Spleen (tissue), 11 donors: ENCODE results near the gene EIF4H. TPM values are rescaled to one million over a fixed set of nuclear protein-coding genes. Genes with fewer than 3 reads are reported as not detected.
"Not testable (repeated sequence)": the region's sequence is repeated elsewhere in the genome, so short reads cannot be mapped to it uniquely, and the experiment has no call there.

Experiments
- DNase-seq: peaks from one replicate; pipeline ENCODE4 v3.0.0-alpha.2; 2020
- H3K27ac ChIP-seq, 8 donors: fragments of 200-600 bp; sonication (generic) in 7 of 8; 1 replicate in 4 of 8; 2 replicates in 4 of 8; pipeline versions ENCODE4 v1.5.0 to v1.8.0; 2016 to 2021; ENCODE audit warnings: inconsistent platforms in 4 of 8, mild to moderate bottlenecking in 4 of 8, moderate library complexity in 1 of 8
- H3K27me3 ChIP-seq, 7 donors: fragments of 200-600 bp; sonication (generic) in 6 of 7; replicated peaks in 1 of 7; 1 replicate in 4 of 7; 2 replicates in 3 of 7; pipeline versions ENCODE4 v1.5.0 to v1.8.0; 2016 to 2021; ENCODE audit warnings: inconsistent platforms in 3 of 7, mild to moderate bottlenecking in 1 of 7
- H3K36me3 ChIP-seq, 6 donors: fragments of 200-600 bp; sonication (generic) in 5 of 6; 1 replicate in 4 of 6; 2 replicates in 2 of 6; pipeline versions ENCODE4 v1.5.0 to v1.8.0; 2016 to 2021; ENCODE audit warnings: inconsistent platforms in 2 of 6
- H3K4me1 ChIP-seq, 6 donors: fragments of 200-600 bp; sonication (generic) in 5 of 6; 1 replicate in 3 of 6; 2 replicates in 3 of 6; pipeline versions ENCODE4 v1.5.0 to v1.8.0; 2016 to 2021; ENCODE audit warnings: inconsistent platforms in 3 of 6
- H3K4me3 ChIP-seq, 8 donors: fragments of 200-600 bp; sonication (generic) in 7 of 8; 1 replicate in 4 of 8; 2 replicates in 4 of 8; pipeline versions ENCODE4 v1.5.0 to v1.8.0; 2016 to 2021; ENCODE audit warnings: inconsistent platforms in 4 of 8, mild to moderate bottlenecking in 4 of 8, moderate library complexity in 2 of 8
- H3K9me3 ChIP-seq, 8 donors: fragments of 200-600 bp; sonication (generic) in 7 of 8; 1 replicate in 4 of 8; 2 replicates in 4 of 8; pipeline versions ENCODE4 v1.5.0 to v1.8.0; 2016 to 2021; ENCODE audit warnings: inconsistent platforms in 4 of 8
- CTCF ChIP-seq, 11 experiments: fragments of 200-600 bp in 7 of 11; fragments of 450-650 bp in 4 of 11; sonication (generic) in 4 of 11; IDR thresholded peaks in 8 of 11; conservative IDR thresholded peaks in 3 of 11; 1 replicate in 7 of 11; 2 replicates in 4 of 11; pipeline versions ENCODE4 v1.4.0 to v1.8.0; 2016 to 2021; ENCODE audit warnings: antibody characterized with exemption in 11 of 11, inconsistent platforms in 4 of 11, mild to moderate bottlenecking in 1 of 11
- POLR2A ChIP-seq, 3 donors: fragments of 450-650 bp; IDR thresholded peaks; one replicate each; pipeline ENCODE4 v1.5.1; 2017; ENCODE audit warnings: antibody characterized with exemption in 3 of 3, mild to moderate bottlenecking in 1 of 3
- POLR2AphosphoS5 ChIP-seq, 3 donors: sonication (generic); formaldehyde crosslinking; IDR thresholded peaks; one replicate each; pipeline ENCODE4 v1.5.1; 2017; ENCODE audit warnings: antibody characterized with exemption in 3 of 3
- WGBS, 5 donors: extraction: QIAGEN DNeasy Blood & Tissue Kit in 3 of 5; methylation state at CpG; one replicate each; pipeline versions ENCODE4 v1.1.5 to v1.1.7; 2013 to 2018; 5-methylcytosine and 5-hydroxymethylcytosine counted together
- intact Hi-C: fragments of 100-400 bp; cut with DNase I; formaldehyde crosslinking; loops from one replicate; pipeline ENCODE4 v1.15.0; 2023; ENCODE audit warnings: low total_unique reads
- polyA plus RNA-seq, 3 donors: library from polyadenylated mRNA; stranded (reverse); fragments of 200-250 nt; gene quantifications; one replicate each; pipeline ENCODE4 v1.2.1, GENCODE V29; 2013
- total RNA-seq, 7 donors: library from RNA; depleted of rRNA in 3 of 7; stranded (reverse); fragments of >200 nt in 3 of 7; fragmentation: NEBNext Ultra II Directional in 4 of 7; extraction: Animal tissue kit (Norgen Biotek cat#: 25700) in 4 of 7; gene quantifications; one replicate each; pipeline versions ENCODE4 v1.1.0 to v1.2.1, GENCODE V29; 2016 to 2021
- donor health status: healthy with polysubstance abuse.
- donor health status: DM: no; HTN: no; CAD: no; lungs with moderate emphysema.
- donor health status: DM: no; HTN: no; CAD: no.
- donor health status: Bipolar disorder and iron deficiency.
- donor health status: healthy.
- donor health status: DM: no; HTN: no; CAD: no.
- donor health status: DM: yes; HTN: yes; CAD: no.

Gene EIF4H
- total and polyA plus RNA-seq, 10 donors = 75.5 to 224 (median 185) TPM

DNA sequence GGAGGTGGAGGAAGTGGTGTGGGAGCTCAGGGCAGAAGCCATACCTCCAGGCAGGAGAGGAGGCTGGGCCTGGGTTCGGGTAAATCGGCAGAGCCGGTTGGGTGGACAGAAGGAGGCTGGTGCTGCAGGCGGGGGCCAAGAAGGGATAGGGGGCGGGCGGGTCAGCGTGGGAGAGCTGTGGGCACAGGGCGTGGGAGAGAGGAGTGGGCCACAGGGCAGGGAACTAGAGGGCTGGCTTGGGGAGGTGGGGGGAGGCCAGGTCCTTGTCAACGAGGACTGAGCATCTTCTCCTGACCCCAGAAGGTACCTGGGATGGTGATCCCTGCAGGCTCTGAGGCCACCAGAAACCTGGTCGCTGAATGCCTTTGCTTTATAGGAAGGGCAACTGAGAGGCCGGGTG is 47.6 kb downstream of the EIF4H start:
- peaks cover 8 to 81% (median 49%) of the 10 kb centered on the region in 6 donors for H3K4me1 ChIP-seq
- intact Hi-C loops = no loop called here
- H3K27ac ChIP-seq = no peak overlapping the region
- H3K36me3 ChIP-seq = peaks cover 0 to 89% (median 24%) of the 10 kb centered on the region in 6 donors
- TF ChIP-seq POLR2A (IDR thresholded peaks at IDR 0.05) = no peak
- peak in 1 of 3 donors; percentile 26 for TF ChIP-seq POLR2AphosphoS5 (IDR thresholded peaks at IDR 0.05)
- no peak for TF ChIP-seq CTCF (IDR thresholded peaks at IDR 0.05 in 8 of 11, conservative IDR thresholded peaks at IDR 0.05 in 3 of 11)
- H3K27me3 ChIP-seq = no peaks in the 10 kb centered on the region
- no peaks in the 10 kb centered on the region for H3K9me3 ChIP-seq
- H3K4me3 ChIP-seq = no peak overlapping the region
- 90 to 95% (median 92%) methylated on average over 10 to 11 of the region's 11 CpGs for WGBS, 5 donors
- no peak for DNase-seq

DNA sequence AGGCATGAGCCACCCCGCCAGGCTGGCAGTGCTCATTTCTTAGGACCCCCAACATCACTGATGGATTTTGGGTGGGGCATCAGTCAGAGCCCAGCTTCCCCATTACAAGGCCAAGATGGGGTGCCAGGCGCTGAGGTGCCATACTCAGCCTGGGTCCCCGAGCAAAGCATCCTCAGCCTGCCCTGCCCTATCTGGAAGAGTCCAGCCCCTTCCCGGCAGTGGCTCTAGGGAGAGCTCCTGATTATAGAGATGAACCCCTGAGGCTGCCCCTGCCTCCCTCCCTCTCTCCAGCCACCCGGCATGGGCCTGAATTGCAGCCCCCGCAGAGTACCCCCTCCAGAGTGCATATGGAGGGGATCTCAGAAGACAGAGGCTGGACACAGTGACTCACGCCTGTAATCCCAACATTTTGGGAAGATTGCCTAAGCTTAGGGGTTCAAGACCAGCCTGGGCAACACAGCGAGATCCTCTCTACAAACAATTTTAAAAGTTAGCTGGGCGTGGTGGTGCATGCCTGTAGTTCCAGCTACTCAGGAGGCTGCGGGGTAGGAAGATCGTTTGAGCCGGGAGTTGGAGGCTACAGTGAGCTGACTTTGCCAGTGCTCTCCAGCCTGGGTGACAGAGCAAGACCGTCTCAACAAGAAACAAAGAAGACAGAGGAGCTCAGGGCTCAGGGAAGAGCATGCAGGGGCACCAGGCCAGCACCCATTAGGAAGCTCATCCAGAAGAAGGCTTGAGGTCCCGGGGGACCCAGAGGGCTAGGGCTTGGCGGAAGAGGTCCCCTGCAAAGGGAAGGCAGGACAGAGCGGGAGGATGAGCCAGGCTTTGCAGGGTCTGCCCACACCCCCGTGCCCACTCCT is 48.9 kb downstream of the EIF4H start:
- intact Hi-C loops = no loop called here
- no peak overlapping the region for H3K4me3 ChIP-seq
- TF ChIP-seq POLR2AphosphoS5 (IDR thresholded peaks at IDR 0.05) = peak in 2 of 3 donors; percentile 10 to 46
- TF ChIP-seq CTCF (IDR thresholded peaks at IDR 0.05 in 8 of 11, conservative IDR thresholded peaks at IDR 0.05 in 3 of 11) = no peak
- TF ChIP-seq POLR2A (IDR thresholded peaks at IDR 0.05) = no peak
- no peaks in the 10 kb centered on the region for H3K9me3 ChIP-seq
- no peaks in the 10 kb centered on the region for H3K27me3 ChIP-seq
- 79 to 88% (median 84%) methylated on average over 13 to 17 of the region's 17 CpGs for WGBS, 5 donors
- H3K4me1 ChIP-seq = peaks cover 0 to 80% (median 45%) of the 10 kb centered on the region in 6 donors
- no peak for DNase-seq
- peaks cover 0 to 91% (median 24%) of the 10 kb centered on the region in 6 donors for H3K36me3 ChIP-seq
- H3K27ac ChIP-seq = peak overlapping the region in 3 of 8 donors; percentile 14 to 38 (median 26)

DNA sequence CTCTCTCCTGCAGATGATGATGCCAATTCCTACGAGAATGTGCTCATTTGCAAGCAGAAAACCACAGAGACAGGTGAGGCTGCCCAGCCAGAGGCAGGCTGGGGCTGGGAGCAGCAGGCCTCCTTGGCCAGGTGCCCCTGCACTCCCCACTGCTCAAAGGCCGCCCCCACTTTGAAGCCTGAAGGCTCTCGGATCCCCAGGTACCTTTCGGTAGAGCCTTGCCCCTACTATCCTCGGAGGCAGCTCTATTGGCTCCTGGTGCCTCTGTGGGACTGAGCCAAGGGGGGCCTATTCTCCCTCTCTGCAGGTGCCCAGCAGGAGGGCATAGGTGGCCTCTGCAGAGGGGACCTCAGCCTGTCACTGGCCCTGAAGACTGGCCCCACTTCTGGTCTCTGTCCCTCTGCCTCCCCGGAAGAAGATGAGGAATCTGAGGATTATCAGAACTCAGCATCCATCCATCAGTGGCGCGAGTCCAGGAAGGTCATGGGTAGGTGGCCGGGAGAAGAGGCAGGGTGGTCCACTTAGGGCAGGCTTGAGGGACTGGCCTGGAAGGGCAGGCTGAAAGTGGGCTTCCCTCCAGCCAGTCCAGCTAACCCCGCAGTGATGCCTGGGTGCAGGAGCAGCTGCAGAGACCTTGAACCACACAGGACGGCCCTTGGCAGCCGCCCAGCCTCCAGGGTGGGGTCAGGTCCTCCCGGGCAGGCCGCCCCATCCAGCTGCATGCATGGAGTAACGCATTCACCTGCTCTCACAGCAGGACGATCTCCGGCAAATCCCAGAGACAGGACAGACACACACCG is 49.8 kb downstream of the EIF4H start:
- intact Hi-C loops = no loop called here
- H3K4me3 ChIP-seq = no peak overlapping the region
- no peak for DNase-seq
- TF ChIP-seq POLR2A (IDR thresholded peaks at IDR 0.05) (no peak), POLR2AphosphoS5 (IDR thresholded peaks at IDR 0.05) (peak; percentile 12 to 69 (median 46))
- H3K4me1 ChIP-seq = peaks cover 0 to 81% (median 41%) of the 10 kb centered on the region in 6 donors
- H3K27me3 ChIP-seq = no peaks in the 10 kb centered on the region
- peaks cover 0 to 92% (median 24%) of the 10 kb centered on the region in 6 donors for H3K36me3 ChIP-seq
- 71 to 78% (median 75%) methylated on average over 8 to 18 of the region's 18 CpGs for WGBS, 5 donors
- H3K9me3 ChIP-seq = no peaks in the 10 kb centered on the region
- peak overlapping the region in 3 of 8 donors; percentile 14 to 38 (median 26) for H3K27ac ChIP-seq

- H3K4me3 ChIP-seq = no peak overlapping the region
- DNase-seq = no peak
- H3K27ac ChIP-seq = peak overlapping the region in 3 of 8 donors; percentile 38 to 88 (median 78)
- H3K9me3 ChIP-seq = no peaks in the 10 kb centered on the region
- peaks cover 0 to 82% (median 42%) of the 10 kb centered on the region in 6 donors for H3K4me1 ChIP-seq
- H3K27me3 ChIP-seq = no peaks in the 10 kb centered on the region
- intact Hi-C loops = no loop called here
- no peak for TF ChIP-seq POLR2A (IDR thresholded peaks at IDR 0.05)
- TF ChIP-seq POLR2AphosphoS5 (IDR thresholded peaks at IDR 0.05) = peak in 1 of 3 donors; percentile 10
- peaks cover 0 to 94% (median 24%) of the 10 kb centered on the region in 6 donors for H3K36me3 ChIP-seq
- WGBS, 5 donors = 91 to 94% (median 93%) methylated on average over 10 to 12 of the region's 12 CpGs
These were observed 50.3 kb downstream of the EIF4H start for GRCh38 chr7:74224511-74224832.

- peaks cover 0 to 82% (median 42%) of the 10 kb centered on the region in 6 donors for H3K4me1 ChIP-seq
These were observed 50.8 kb downstream of the EIF4H start for GRCh38 chr7:74224907-74225306.

More at GRCh38 chr7:74224907-74225306, 50.8 kb downstream of the EIF4H start:
- H3K4me3 ChIP-seq, intact Hi-C loops, DNase-seq, H3K27me3 ChIP-seq, H3K9me3 ChIP-seq: not testable (repeated sequence)
- Histone ChIP-seq H3K36me3 (peaks cover 0 to 94% (median 26%) of the 10 kb centered on the region in 6 donors), H3K27ac (peak overlapping the region in 3 of 8 donors; percentile 72 to 88 (median 78))
- 91 to 94% (median 94%) methylated on average over 12 to 13 of the region's 13 CpGs for WGBS, 5 donors
